Astrocyte (in vitro differentiated cells and primary cell): ENCODE data around the gene CPXM1. TPM values are rescaled to one million over a fixed set of nuclear protein-coding genes. Genes with fewer than 3 reads are reported as not detected.

Experiments used
- DNase-seq: peaks from one replicate; pipeline ENCODE4 v3.0.0-alpha.2; 2010; ENCODE audit warnings: low read depth
- FAIRE-seq: peaks from 2 replicates; lab custom pipeline; 2011; peaks lifted over from hg19 to GRCh38; lab: Jason Lieb, UNC
- H2AFZ ChIP-seq: 2 replicates; pipeline ENCODE4 v1.6.0; 2012; ENCODE audit warnings: low read depth, low read length, inconsistent platforms
- H3K27ac ChIP-seq: 2 replicates; pipeline ENCODE4 v1.5.1; 2011; ENCODE audit warnings: low read depth, low read length, inconsistent platforms
- H3K27me3 ChIP-seq: 2 replicates; pipeline ENCODE4 v1.6.0; 2011; ENCODE audit warnings: low read length, inconsistent platforms; ENCODE audit not compliant: insufficient read depth
- H3K36me3 ChIP-seq: 2 replicates; pipeline ENCODE4 v1.5.1; 2011; ENCODE audit warnings: low read length, inconsistent platforms; ENCODE audit not compliant: insufficient read depth
- H3K4me1 ChIP-seq: 2 replicates; pipeline ENCODE4 v1.5.1; 2011; ENCODE audit warnings: low read length, inconsistent platforms; ENCODE audit not compliant: insufficient read depth
- H3K4me2 ChIP-seq: 2 replicates; pipeline ENCODE4 v1.6.0; 2012; ENCODE audit warnings: low read length, inconsistent platforms
- H3K4me3 ChIP-seq: 2 replicates; pipeline ENCODE4 v1.5.1; 2011; ENCODE audit warnings: low read depth, mild to moderate bottlenecking, low read length, inconsistent platforms; ENCODE audit not compliant: insufficient read depth
- H3K79me2 ChIP-seq: 2 replicates; pipeline ENCODE4 v1.6.0; 2012; ENCODE audit warnings: mild to moderate bottlenecking, low read length, inconsistent platforms; ENCODE audit not compliant: insufficient read depth
- H3K9ac ChIP-seq: 2 replicates; pipeline ENCODE4 v1.6.0; 2012; ENCODE audit warnings: mild to moderate bottlenecking, low read length, inconsistent platforms
- H3K9me3 ChIP-seq: 2 replicates; pipeline ENCODE4 v1.5.1; 2012; ENCODE audit warnings: low read depth, mild to moderate bottlenecking, low read length, inconsistent platforms; ENCODE audit not compliant: insufficient read depth
- H4K20me1 ChIP-seq: 2 replicates; pipeline ENCODE4 v1.6.0; 2012; ENCODE audit warnings: low read length, inconsistent platforms; ENCODE audit not compliant: insufficient read depth
- H3K27ac Mint-ChIP-seq: one replicate; pipeline ENCODE4 v1.8.0; 2021; ENCODE audit warnings: mild to moderate bottlenecking, mixed read lengths; ENCODE audit not compliant: unreplicated experiment
- H3K27me3 Mint-ChIP-seq: one replicate; pipeline ENCODE4 v1.8.0; 2021; ENCODE audit warnings: low read depth, mixed read lengths; ENCODE audit not compliant: unreplicated experiment
- H3K36me3 Mint-ChIP-seq: one replicate; pipeline ENCODE4 v1.8.0; 2021; ENCODE audit warnings: low read depth, mixed read lengths; ENCODE audit not compliant: unreplicated experiment
- H3K4me1 Mint-ChIP-seq: one replicate; pipeline ENCODE4 v1.8.0; 2021; ENCODE audit warnings: low read depth, mixed read lengths; ENCODE audit not compliant: unreplicated experiment
- H3K4me3 Mint-ChIP-seq: one replicate; pipeline ENCODE4 v1.8.0; 2021; ENCODE audit warnings: mild to moderate bottlenecking, moderate library complexity, mixed read lengths; ENCODE audit not compliant: unreplicated experiment
- H3K9me3 Mint-ChIP-seq: one replicate; pipeline ENCODE4 v1.8.0; 2021; ENCODE audit warnings: mild to moderate bottlenecking, mixed read lengths; ENCODE audit not compliant: unreplicated experiment
- EZH2 ChIP-seq: IDR thresholded peaks from 2 replicates; pipeline ENCODE4 v1.6.1; 2012; ENCODE audit warnings: mild to moderate bottlenecking, low read length, inconsistent platforms; ENCODE audit not compliant: insufficient read depth
- total RNA-seq: library from RNA; stranded (reverse); gene quantifications from 2 replicates; pipeline ENCODE4 v1.2.1, GENCODE V29; 2021
- TF ChIP-seq, protein P1 (sequence below): IDR thresholded peaks from 2 replicates; pipeline ENCODE4 v1.5.1; 2011; ENCODE audit warnings: low read depth, mild to moderate bottlenecking, inconsistent platforms, low read length, moderate library complexity; ENCODE audit not compliant: insufficient read depth

CPXM1 gene
- total RNA-seq, 1 donor from 2014 or later: 10.9 TPM

DNA sequence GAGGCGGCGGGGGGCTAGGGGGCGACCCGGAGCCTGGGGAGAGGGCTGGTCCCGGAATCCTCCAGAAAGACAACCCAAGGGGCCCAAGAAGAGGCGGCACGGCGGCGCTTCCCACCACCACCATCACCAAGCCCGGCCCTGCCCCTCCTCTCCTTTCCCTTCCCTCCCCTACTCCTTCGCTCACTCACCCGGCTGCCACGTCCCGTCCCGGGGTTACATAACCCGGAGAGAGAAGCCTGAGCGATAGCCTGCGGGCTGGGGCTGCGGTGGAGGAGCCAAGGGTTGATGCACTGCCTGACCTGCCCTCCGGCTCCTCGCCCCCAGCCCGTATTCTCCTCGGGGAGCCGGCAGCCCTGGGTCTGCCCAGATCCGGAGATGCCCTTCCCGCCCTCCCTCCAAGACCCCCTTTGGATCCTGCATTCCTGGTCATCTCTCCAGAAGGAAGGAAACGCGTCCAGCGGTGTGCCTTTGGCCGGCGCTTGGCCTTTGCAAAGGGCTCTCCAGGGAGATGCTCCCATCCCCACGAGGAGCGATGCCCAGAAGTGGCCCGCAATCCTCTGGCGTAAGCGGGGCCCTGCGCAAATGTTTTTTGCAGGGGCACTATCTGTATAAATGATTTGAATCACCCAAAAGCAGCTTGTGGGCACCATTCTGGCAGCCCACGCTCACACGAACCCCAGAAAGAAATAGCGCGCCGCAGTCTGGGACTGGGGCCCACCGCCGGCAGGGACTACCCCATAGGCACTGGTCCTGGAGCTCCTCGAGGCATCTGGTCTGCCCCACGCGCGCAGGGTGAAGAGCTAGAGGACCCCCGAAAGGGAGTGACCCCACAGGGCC, 4.6 kb upstream of the CPXM1 start:
- H3K4me3 ChIP-seq: no peak overlapping the region
- H3K27me3 ChIP-seq: peaks cover 62% of the 10 kb centered on the region
- Mint-ChIP-seq H3K27me3 (peaks cover 68% of the 10 kb centered on the region), H3K9me3 (peaks cover 25% of the 10 kb centered on the region), H3K4me1 (peaks cover 7% of the 10 kb centered on the region), H3K27ac (no peak overlapping the region), H3K4me3 (no peak overlapping the region), H3K36me3 (no peaks in the 10 kb centered on the region)
- DNase-seq (no peak), FAIRE-seq (no peak)
- peaks cover 13% of the 10 kb centered on the region for H3K4me1 ChIP-seq
- peaks cover 11% of the 10 kb centered on the region for H3K9me3 ChIP-seq
- H3K4me2 ChIP-seq: peak overlapping the region; percentile 60
- H3K9ac ChIP-seq: no peak overlapping the region
- H3K27ac ChIP-seq: no peak overlapping the region
- no peaks in the 10 kb centered on the region for H3K36me3 ChIP-seq
- H3K79me2 ChIP-seq: no peaks in the 10 kb centered on the region
- no peak overlapping the region for H2AFZ ChIP-seq
- TF ChIP-seq EZH2: peak; percentile 59
- TF ChIP-seq, protein P1, sequence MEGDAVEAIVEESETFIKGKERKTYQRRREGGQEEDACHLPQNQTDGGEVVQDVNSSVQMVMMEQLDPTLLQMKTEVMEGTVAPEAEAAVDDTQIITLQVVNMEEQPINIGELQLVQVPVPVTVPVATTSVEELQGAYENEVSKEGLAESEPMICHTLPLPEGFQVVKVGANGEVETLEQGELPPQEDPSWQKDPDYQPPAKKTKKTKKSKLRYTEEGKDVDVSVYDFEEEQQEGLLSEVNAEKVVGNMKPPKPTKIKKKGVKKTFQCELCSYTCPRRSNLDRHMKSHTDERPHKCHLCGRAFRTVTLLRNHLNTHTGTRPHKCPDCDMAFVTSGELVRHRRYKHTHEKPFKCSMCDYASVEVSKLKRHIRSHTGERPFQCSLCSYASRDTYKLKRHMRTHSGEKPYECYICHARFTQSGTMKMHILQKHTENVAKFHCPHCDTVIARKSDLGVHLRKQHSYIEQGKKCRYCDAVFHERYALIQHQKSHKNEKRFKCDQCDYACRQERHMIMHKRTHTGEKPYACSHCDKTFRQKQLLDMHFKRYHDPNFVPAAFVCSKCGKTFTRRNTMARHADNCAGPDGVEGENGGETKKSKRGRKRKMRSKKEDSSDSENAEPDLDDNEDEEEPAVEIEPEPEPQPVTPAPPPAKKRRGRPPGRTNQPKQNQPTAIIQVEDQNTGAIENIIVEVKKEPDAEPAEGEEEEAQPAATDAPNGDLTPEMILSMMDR: no peak
- no peaks in the 10 kb centered on the region for H4K20me1 ChIP-seq

DNA sequence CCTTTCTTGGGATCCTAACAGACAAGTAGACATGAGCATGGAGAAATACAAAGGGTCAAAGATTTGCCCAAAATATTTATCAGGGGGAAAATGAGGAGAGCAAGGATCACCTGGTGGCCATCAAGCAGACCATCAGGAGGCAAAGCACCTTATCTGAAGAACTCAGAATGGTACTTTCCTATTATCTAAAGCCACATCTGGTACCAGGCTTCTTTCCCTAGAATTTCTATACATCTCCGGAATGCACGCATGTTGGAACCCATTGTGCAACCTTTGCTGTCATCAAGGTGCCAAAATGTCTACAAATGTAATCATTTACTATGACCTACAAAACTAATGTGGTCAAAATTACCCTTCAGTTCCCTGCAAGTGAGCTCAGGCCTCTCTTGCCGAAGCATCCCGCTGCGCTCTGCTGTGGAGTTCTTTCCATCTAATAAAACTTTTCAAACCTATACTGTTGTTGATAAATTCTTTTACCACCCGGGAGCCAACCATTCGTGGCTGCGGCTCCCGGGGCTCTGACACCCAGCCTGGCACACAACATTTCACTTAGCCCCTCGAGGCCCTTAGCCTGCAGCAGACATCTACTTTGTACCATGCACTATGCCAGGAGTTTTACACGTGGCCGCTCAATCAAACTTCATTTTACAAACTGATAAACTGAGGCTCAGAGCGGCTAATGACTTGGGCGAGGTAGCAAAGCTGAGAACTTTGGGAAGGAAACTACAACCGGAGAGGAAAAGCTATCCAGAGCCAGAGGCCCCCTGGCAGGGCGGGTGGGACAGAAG, 3.8 kb upstream of the CPXM1 start:
- TF ChIP-seq, protein P1: no peak
- no peak for TF ChIP-seq EZH2
- no peak overlapping the region for H3K9ac ChIP-seq
- peak overlapping the region; percentile 60 for H3K4me2 ChIP-seq
- Mint-ChIP-seq H3K27me3 (peaks cover 72% of the 10 kb centered on the region), H3K4me1 (peaks cover 10% of the 10 kb centered on the region), H3K4me3 (no peak overlapping the region), H3K9me3 (peaks cover 25% of the 10 kb centered on the region), H3K27ac (no peak overlapping the region), H3K36me3 (no peaks in the 10 kb centered on the region)
- no peak overlapping the region for H3K27ac ChIP-seq
- no peaks in the 10 kb centered on the region for H3K36me3 ChIP-seq
- no peaks in the 10 kb centered on the region for H4K20me1 ChIP-seq
- H3K9me3 ChIP-seq: peaks cover 11% of the 10 kb centered on the region
- DNase-seq (no peak), FAIRE-seq (no peak)
- no peak overlapping the region for H2AFZ ChIP-seq
- peaks cover 67% of the 10 kb centered on the region for H3K27me3 ChIP-seq
- H3K79me2 ChIP-seq: no peaks in the 10 kb centered on the region
- peaks cover 18% of the 10 kb centered on the region for H3K4me1 ChIP-seq
- no peak overlapping the region for H3K4me3 ChIP-seq
